Suprapubic skin (tissue), 4 donors: ENCODE data around the gene IFNA5.

Experiments used
- EP300 ChIP-seq: sonication (generic); formaldehyde crosslinking; IDR thresholded peaks from one replicate; pipeline ENCODE4 v1.6.1; 2017; ENCODE audit warnings: antibody characterized with exemption
- POLR2A ChIP-seq, 2 donors: fragments of 450-650 bp; IDR thresholded peaks; one replicate each; pipeline ENCODE4 v1.6.1; 2017; ENCODE audit warnings: antibody characterized with exemption in 2 of 2, mild to moderate bottlenecking in 2 of 2, moderate library complexity in 2 of 2
- POLR2AphosphoS5 ChIP-seq, 3 donors: sonication (generic); formaldehyde crosslinking; IDR thresholded peaks; one replicate each; pipeline ENCODE4 v1.6.1; 2017; ENCODE audit warnings: antibody characterized with exemption in 3 of 3
- TF ChIP-seq, protein P1 (sequence below), 2 donors: fragments of 200-600 bp in 1 of 2; fragments of 450-650 bp in 1 of 2; sonication (generic) in 1 of 2; IDR thresholded peaks; one replicate each; pipeline ENCODE4 v1.5.1; 2016 to 2019; ENCODE audit warnings: antibody characterized with exemption in 2 of 2, mild to moderate bottlenecking in 1 of 2, moderate library complexity in 1 of 2

DNA sequence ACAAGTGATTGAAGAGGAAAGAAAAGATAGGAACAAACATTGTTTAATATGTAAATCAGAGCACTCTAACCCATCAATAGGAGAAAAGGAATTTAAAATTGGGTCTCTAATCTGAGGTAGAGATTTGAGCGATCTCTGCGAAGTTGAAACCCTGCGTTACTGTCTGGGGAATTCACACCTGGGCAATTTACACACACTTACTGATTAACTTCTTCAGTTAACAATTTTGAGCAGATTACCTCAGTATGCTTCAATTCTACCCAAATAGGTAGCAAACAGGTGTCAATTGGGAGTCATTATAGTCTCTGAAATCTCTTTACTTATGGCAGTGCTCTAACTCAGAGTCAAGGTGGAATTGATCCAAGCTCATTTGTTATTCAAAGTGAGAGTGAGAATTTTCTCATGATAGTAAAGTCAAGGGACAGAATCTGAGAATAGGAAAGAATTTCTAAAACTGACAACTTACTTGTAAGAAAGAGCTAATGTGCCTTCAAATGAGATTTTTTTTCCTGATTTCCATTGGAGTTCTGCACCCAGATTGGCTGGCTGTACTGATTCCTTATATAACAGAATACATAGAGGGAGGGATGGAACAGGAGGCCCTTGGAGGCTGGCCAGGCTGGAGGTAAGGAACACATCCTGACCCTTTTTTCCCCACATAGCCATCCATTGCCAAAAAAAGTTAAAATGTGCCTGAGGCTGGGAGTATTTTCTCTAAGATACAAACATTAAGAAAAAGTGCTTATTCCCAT is 38.2 kb downstream of the IFNA5 start:
- TF ChIP-seq, protein P1, sequence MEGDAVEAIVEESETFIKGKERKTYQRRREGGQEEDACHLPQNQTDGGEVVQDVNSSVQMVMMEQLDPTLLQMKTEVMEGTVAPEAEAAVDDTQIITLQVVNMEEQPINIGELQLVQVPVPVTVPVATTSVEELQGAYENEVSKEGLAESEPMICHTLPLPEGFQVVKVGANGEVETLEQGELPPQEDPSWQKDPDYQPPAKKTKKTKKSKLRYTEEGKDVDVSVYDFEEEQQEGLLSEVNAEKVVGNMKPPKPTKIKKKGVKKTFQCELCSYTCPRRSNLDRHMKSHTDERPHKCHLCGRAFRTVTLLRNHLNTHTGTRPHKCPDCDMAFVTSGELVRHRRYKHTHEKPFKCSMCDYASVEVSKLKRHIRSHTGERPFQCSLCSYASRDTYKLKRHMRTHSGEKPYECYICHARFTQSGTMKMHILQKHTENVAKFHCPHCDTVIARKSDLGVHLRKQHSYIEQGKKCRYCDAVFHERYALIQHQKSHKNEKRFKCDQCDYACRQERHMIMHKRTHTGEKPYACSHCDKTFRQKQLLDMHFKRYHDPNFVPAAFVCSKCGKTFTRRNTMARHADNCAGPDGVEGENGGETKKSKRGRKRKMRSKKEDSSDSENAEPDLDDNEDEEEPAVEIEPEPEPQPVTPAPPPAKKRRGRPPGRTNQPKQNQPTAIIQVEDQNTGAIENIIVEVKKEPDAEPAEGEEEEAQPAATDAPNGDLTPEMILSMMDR (IDR thresholded peaks at IDR 0.05) = no peak
- TF ChIP-seq POLR2AphosphoS5 (IDR thresholded peaks at IDR 0.05) = no peak
- TF ChIP-seq EP300 = no peak
- TF ChIP-seq POLR2A (IDR thresholded peaks at IDR 0.05) = no peak
